HG02642 (cell line): ENCODE data around the gene ZNF592.

Source experiments
- ATAC-seq: cut with Tn5 transposase; IDR thresholded peaks from one replicate; pipeline ENCODE4 v1.9.1; 2021; ENCODE audit warnings: mild to moderate bottlenecking; ENCODE audit not compliant: unreplicated experiment, poor library complexity

ZNF592 gene

GRCh38 chr15:84804005-84804900 lies 55.9 kb downstream of the ZNF592 start:
- no peak for ATAC-seq

- ATAC-seq, result no peak
These were observed 56.8 kb downstream of the ZNF592 start for GRCh38 chr15:84805221-84805620.

GRCh38 chr15:84807228-84807627 lies 58.8 kb downstream of the ZNF592 start:
- ATAC-seq, result no peak

GRCh38 chr15:84810073-84810840 lies 61.9 kb downstream of the ZNF592 start:
- no peak for ATAC-seq

- no peak for ATAC-seq
These were observed 62.8 kb downstream of the ZNF592 start for GRCh38 chr15:84811151-84811550.

GRCh38 chr15:84811828-84812227 lies 63.4 kb downstream of the ZNF592 start:
- ATAC-seq, result no peak

GRCh38 chr15:84812842-84813241 lies 64.5 kb downstream of the ZNF592 start:
- ATAC-seq, result no peak

- ATAC-seq, result no peak
These were observed 65.0 kb downstream of the ZNF592 start for GRCh38 chr15:84813435-84813834.

GRCh38 chr15:84813931-84814330 lies 65.5 kb downstream of the ZNF592 start:
- no peak for ATAC-seq

- ATAC-seq, result no peak
These were observed 66.5 kb downstream of the ZNF592 start for GRCh38 chr15:84814916-84815315.

GRCh38 chr15:84816694-84817465 lies 68.5 kb downstream of the ZNF592 start, which contains the start of gene ALPK3:
Gene ALPK3 (plus strand): TSS chr15:84817356. CDS start chr15:84817453, 97 bp downstream.
- ATAC-seq, result no peak

- ATAC-seq, result no peak
These were observed 69.2 kb downstream of the ZNF592 start for GRCh38 chr15:84817466-84818081.

GRCh38 chr15:84818261-84819131 lies 70.1 kb downstream of the ZNF592 start:
- ATAC-seq, result no peak

- no peak for ATAC-seq
These were observed 70.9 kb downstream of the ZNF592 start for GRCh38 chr15:84819291-84819768.

- no peak for ATAC-seq
These were observed 71.4 kb downstream of the ZNF592 start for GRCh38 chr15:84819791-84820190.

GRCh38 chr15:84821501-84822021 lies 73.2 kb downstream of the ZNF592 start:
- ATAC-seq, result no peak

GRCh38 chr15:84822653-84823281 lies 74.4 kb downstream of the ZNF592 start:
- ATAC-seq, result no peak

- ATAC-seq, result no peak
These were observed 75.0 kb downstream of the ZNF592 start for GRCh38 chr15:84823282-84823878.
